RPMI8226 (cell line): ENCODE measurements around the gene CLIC2.

Experiments used
- DNase-seq: peaks from one replicate; pipeline ENCODE4 v3.0.0-alpha.2; 2015

CLIC2 gene

GRCh38 chrX:155262970-155263754 lies 71.3 kb downstream of the CLIC2 start:
- no peak for DNase-seq

DNA sequence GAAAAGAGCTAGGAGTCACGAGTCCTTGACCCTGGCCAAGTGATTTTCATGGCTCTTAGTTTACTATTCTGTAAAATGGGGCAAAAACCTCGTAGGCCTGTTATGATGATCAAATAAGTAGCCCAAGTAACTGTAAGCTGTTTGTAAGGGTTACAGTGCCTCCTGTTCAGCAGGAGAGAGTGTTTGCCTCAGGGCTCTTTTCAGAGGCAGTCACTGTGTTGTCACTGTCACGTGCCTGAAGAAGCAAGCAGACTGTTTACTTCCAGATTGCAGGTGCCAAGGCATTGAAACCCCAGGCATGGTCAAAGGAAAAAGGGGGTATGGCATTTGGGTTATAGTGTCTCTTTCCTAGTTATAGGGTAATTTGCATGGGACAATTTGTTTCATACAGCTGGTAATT lies 74.7 kb downstream of the CLIC2 start:
- DNase-seq: no peak

DNA sequence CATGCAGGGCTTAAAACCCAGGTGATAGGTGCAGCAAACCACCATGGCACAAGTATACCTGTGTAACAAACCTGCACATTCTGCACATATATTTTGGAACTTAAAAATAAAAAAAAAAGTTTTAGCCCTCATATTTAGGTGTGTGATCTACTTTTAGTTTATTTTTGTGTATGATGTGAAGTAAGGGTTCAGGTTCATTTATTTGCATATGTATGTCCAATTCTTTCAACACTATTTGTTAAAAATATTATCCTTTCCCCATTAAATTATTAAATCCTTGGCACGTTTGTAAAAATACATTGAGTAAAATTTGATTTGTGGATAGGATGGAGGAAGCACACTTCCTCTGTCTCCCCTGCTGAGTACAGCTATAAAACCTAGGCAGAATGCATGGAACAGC lies 83.0 kb downstream of the CLIC2 start:
- no peak for DNase-seq

DNA sequence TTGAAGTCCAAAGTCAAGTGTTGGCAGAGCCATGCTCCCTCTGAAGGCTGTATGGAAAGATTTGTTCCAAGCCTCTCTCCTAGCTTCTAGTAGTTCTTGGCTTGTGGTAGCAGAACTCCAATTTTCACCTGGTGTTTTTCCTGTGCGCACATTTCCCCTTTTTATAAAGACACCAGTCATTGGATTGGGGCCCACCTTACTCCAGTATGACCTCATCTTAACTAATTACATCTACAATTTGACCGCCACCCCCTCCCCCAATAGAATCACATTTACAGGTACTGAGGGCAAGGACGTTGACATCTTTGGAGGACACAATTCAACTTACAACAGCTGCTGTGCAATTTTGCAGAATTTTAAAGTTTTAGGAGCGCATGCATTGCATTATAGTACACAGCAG lies 86.9 kb downstream of the CLIC2 start:
- no peak for DNase-seq

DNA sequence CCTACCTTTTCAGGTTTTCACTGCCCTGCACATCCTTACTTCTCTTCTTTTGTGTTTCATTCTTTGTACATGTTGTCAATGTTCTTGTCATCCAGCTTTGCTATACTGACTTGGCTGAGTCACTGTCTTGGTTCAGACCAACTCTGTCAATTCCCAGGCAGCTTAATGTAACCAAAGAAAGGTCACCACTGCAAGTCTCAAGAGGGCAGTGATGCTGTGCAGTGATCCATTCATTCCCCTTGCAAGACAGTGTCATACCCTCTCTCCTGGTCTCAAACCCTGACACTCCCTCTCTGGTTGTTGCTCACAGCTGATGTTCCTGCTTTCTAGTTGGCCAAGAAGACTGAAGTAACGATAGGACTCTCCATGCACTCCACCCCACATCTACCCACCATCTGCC lies 87.7 kb downstream of the CLIC2 start:
- no peak for DNase-seq

GRCh38 chrX:155242300-155242699 lies 92.1 kb downstream of the CLIC2 start:
- DNase-seq: no peak

DNA sequence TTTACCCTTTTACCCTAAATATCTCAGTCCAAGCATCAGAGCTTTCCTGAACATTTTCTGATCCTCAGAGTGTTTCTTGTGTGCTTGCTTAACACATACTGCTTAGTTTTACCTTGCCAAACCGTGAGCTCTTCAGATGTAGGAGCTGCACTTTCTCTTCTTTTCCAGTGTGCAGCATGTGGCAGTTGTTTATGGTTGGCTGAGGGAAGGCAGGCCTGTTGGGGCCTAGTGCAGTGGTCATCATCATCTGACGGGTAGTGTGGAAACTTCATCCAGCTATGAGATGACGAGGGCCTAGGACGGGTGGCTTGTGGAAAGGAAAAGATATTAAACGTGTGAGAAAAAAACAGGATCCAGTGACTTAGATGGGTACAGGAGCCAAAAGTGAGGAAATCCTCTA lies 96.7 kb downstream of the CLIC2 start:
- no peak for DNase-seq

GRCh38 chrX:155235891-155236290 lies 98.5 kb downstream of the CLIC2 start:
- DNase-seq: no peak

DNA sequence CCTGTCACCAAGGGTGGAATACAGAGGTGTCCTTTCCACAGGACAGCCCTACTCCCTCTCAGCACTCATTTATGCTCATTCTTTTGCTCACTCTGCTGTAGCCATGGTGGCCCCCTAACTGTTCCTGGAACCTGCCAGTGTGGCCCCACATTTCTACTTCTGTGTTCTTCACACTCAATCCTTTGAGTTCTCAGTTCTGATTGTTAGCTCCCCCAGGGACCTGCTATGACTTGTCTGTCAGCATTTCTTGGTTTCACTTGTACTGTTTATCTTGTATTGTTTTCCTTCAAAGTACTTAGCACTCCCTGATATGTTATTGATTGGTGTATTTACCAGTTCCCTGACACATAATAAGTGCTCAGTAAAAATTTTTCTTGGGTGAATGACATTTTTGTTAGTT lies 103.3 kb downstream of the CLIC2 start:
- DNase-seq: peak; percentile 20
